ENCODE measurements around the gene LRMDA. TPM values are rescaled to one million over a fixed set of nuclear protein-coding genes. Genes with fewer than 3 reads are reported as not detected.

Gene LRMDA
- total RNA-seq, 3 donors from 2014 or later (not counting 1 experiment from before 2014, with no cell fraction given) = 1.4 to 2.4 (median 2.1) TPM

- peaks cover 24 to 29% of the 10 kb centered on the region in 2 donors for H3K4me1 Mint-ChIP-seq
- no peak overlapping the region for H3K4me3 Mint-ChIP-seq
- Histone ChIP-seq H3K4me1 (ENCODE audit: control insufficient read depth, insufficient read depth, low read length) (peaks cover 10% of the 10 kb centered on the region), H3K27ac (ENCODE audit: low read length) (no peak overlapping the region), H3K27me3 (ENCODE audit: control insufficient read depth, insufficient read depth, low read length) (no peaks in the 10 kb centered on the region), H3K36me3 (ENCODE audit: control insufficient read depth, insufficient read depth, low read length) (no peaks in the 10 kb centered on the region), H3K9me3 (ENCODE audit: control insufficient read depth, insufficient read depth, low read length) (no peaks in the 10 kb centered on the region), H3K4me3 (ENCODE audit: low read length) (no peak overlapping the region)
- intact Hi-C loops (cut with micrococcal nuclease) = no loop called here
- TF ChIP-seq CTCF (IDR thresholded peaks at IDR 0.05) = no peak
- ATAC-seq (no peak), DNase-seq (no peak)
- no peak overlapping the region for H3K27ac Mint-ChIP-seq
- H3K9me3 Mint-ChIP-seq = no peaks in the 10 kb centered on the region
- WGBS (ENCODE audit: insufficient coverage) = 100% methylated on average over 4 of the region's 6 CpGs
- peaks cover 0 to 3% of the 10 kb centered on the region in 2 donors for H3K27me3 Mint-ChIP-seq (ENCODE audit: low read depth in 2 of 2)
- H3K36me3 Mint-ChIP-seq = no peaks in the 10 kb centered on the region
Measured at GRCh38 chr10:75774783-75775490, 343.5 kb downstream of the LRMDA start.

- Mint-ChIP-seq H3K36me3 (no peaks in the 10 kb centered on the region), H3K27me3 (ENCODE audit: low read depth in 2 of 2) (peaks cover 0 to 6% of the 10 kb centered on the region in 2 donors), H3K9me3 (no peaks in the 10 kb centered on the region), H3K4me1 (peaks cover 16 to 20% of the 10 kb centered on the region in 2 donors), H3K4me3 (no peak overlapping the region), H3K27ac (no peak overlapping the region)
- Histone ChIP-seq H3K27ac (ENCODE audit: low read length) (no peak overlapping the region), H3K27me3 (ENCODE audit: control insufficient read depth, insufficient read depth, low read length) (no peaks in the 10 kb centered on the region), H3K4me1 (ENCODE audit: control insufficient read depth, insufficient read depth, low read length) (peaks cover 5% of the 10 kb centered on the region), H3K36me3 (ENCODE audit: control insufficient read depth, insufficient read depth, low read length) (no peaks in the 10 kb centered on the region), H3K4me3 (ENCODE audit: low read length) (no peak overlapping the region), H3K9me3 (ENCODE audit: control insufficient read depth, insufficient read depth, low read length) (no peaks in the 10 kb centered on the region)
- WGBS (ENCODE audit: insufficient coverage) = 70% methylated on average over 9 of the region's 9 CpGs
- intact Hi-C loops (cut with micrococcal nuclease) = no loop called here
- ATAC-seq (no peak), DNase-seq (no peak)
- TF ChIP-seq CTCF (IDR thresholded peaks at IDR 0.05) = no peak
Measured at GRCh38 chr10:75776738-75777504, 345.5 kb downstream of the LRMDA start.

GRCh38 chr10:75778665-75779064, 347.2 kb downstream of the LRMDA start:
- intact Hi-C loops (cut with micrococcal nuclease) = no loop called here
- no peak for ATAC-seq

More at GRCh38 chr10:75778665-75779064, 347.2 kb downstream of the LRMDA start:
- TF ChIP-seq CTCF (IDR thresholded peaks at IDR 0.05) = no peak
- Histone ChIP-seq H3K36me3 (ENCODE audit: control insufficient read depth, insufficient read depth, low read length) (no peaks in the 10 kb centered on the region), H3K4me3 (ENCODE audit: low read length) (no peak overlapping the region), H3K9me3 (ENCODE audit: control insufficient read depth, insufficient read depth, low read length) (no peaks in the 10 kb centered on the region), H3K4me1 (ENCODE audit: control insufficient read depth, insufficient read depth, low read length) (no peaks in the 10 kb centered on the region), H3K27ac (ENCODE audit: low read length) (no peak overlapping the region), H3K27me3 (ENCODE audit: control insufficient read depth, insufficient read depth, low read length) (no peaks in the 10 kb centered on the region)
- H3K4me1 Mint-ChIP-seq = peaks cover 2 to 3% of the 10 kb centered on the region in 2 donors
- no peak overlapping the region for H3K27ac Mint-ChIP-seq
- H3K36me3 Mint-ChIP-seq = no peaks in the 10 kb centered on the region
- H3K27me3 Mint-ChIP-seq (ENCODE audit: low read depth in 2 of 2) = peaks cover 0 to 10% of the 10 kb centered on the region in 2 donors
- no peak for DNase-seq
- no peak overlapping the region for H3K4me3 Mint-ChIP-seq
- H3K9me3 Mint-ChIP-seq = no peaks in the 10 kb centered on the region

All from natural killer cell (primary cell).